Suprapubic skin (tissue), 4 donors: ENCODE data around the gene TMCC2. TPM values are rescaled to one million over a fixed set of nuclear protein-coding genes. Genes with fewer than 3 reads are reported as not detected.

Source experiments
- DNase-seq, 2 donors: peaks; one replicate each; pipeline ENCODE4 v3.0.0-alpha.2; 2019; ENCODE audit warnings: low spot score in 2 of 2
- H3K27ac ChIP-seq: fragments of 200-600 bp; sonication (generic); one replicate; pipeline ENCODE4 v1.5.1; 2019
- H3K27me3 ChIP-seq: fragments of 200-600 bp; sonication (generic); one replicate; pipeline ENCODE4 v1.5.1; 2019
- H3K36me3 ChIP-seq: fragments of 200-600 bp; sonication (generic); one replicate; pipeline ENCODE4 v1.5.1; 2019
- H3K4me1 ChIP-seq: fragments of 200-600 bp; sonication (generic); one replicate; pipeline ENCODE4 v1.5.1; 2019
- H3K4me3 ChIP-seq: fragments of 200-600 bp; sonication (generic); one replicate; pipeline ENCODE4 v1.5.1; 2019; ENCODE audit warnings: mild to moderate bottlenecking
- H3K9me3 ChIP-seq: fragments of 200-600 bp; sonication (generic); one replicate; pipeline ENCODE4 v1.5.1; 2019
- CTCF ChIP-seq, 2 donors: fragments of 200-600 bp in 1 of 2; fragments of 450-650 bp in 1 of 2; sonication (generic) in 1 of 2; IDR thresholded peaks; one replicate each; pipeline ENCODE4 v1.5.1; 2016 to 2019; ENCODE audit warnings: antibody characterized with exemption in 2 of 2, mild to moderate bottlenecking in 1 of 2, moderate library complexity in 1 of 2
- EP300 ChIP-seq: sonication (generic); formaldehyde crosslinking; IDR thresholded peaks from one replicate; pipeline ENCODE4 v1.6.1; 2017; ENCODE audit warnings: antibody characterized with exemption
- POLR2A ChIP-seq, 2 donors: fragments of 450-650 bp; IDR thresholded peaks; one replicate each; pipeline ENCODE4 v1.6.1; 2017; ENCODE audit warnings: antibody characterized with exemption in 2 of 2, mild to moderate bottlenecking in 2 of 2, moderate library complexity in 2 of 2
- POLR2AphosphoS5 ChIP-seq, 3 donors: sonication (generic); formaldehyde crosslinking; IDR thresholded peaks; one replicate each; pipeline ENCODE4 v1.6.1; 2017; ENCODE audit warnings: antibody characterized with exemption in 3 of 3
- WGBS: methylation state at CpG from one replicate; pipeline ENCODE4 v1.1.5; 2018; 5-methylcytosine and 5-hydroxymethylcytosine counted together
- total RNA-seq, 4 donors: library from RNA; depleted of rRNA; stranded (reverse); fragments of >200 nt; gene quantifications; one replicate each; pipeline ENCODE4 v1.1.0, GENCODE V29; 2016

The TMCC2 gene
- total RNA-seq, 4 donors from 2014 or later: 3.1 to 4.3 (median 4.1) TPM

- no peak for TF ChIP-seq CTCF (IDR thresholded peaks at IDR 0.05)
- no peak for TF ChIP-seq EP300
- no peak for TF ChIP-seq POLR2A (IDR thresholded peaks at IDR 0.05)
- TF ChIP-seq POLR2AphosphoS5 (IDR thresholded peaks at IDR 0.05): no peak
- H3K4me1 ChIP-seq: peaks cover 12% of the 10 kb centered on the region
- H3K27me3 ChIP-seq: no peaks in the 10 kb centered on the region
- no peak for DNase-seq
- H3K36me3 ChIP-seq: peaks cover 54% of the 10 kb centered on the region
- H3K4me3 ChIP-seq: no peak overlapping the region
- WGBS: 65% methylated on average over 7 of the region's 7 CpGs
- H3K9me3 ChIP-seq: no peaks in the 10 kb centered on the region
- H3K27ac ChIP-seq: no peak overlapping the region
Observed at GRCh38 chr1:205306929-205307566, 79.3 kb downstream of the TMCC2 start.

GRCh38 chr1:205309741-205310140 is 82.0 kb downstream of the TMCC2 start:
- peaks cover 19% of the 10 kb centered on the region for H3K4me1 ChIP-seq
- no peak for DNase-seq
- H3K36me3 ChIP-seq: peaks cover 33% of the 10 kb centered on the region
- H3K27ac ChIP-seq: no peak overlapping the region
- H3K9me3 ChIP-seq: no peaks in the 10 kb centered on the region
- TF ChIP-seq POLR2A (IDR thresholded peaks at IDR 0.05): no peak
- TF ChIP-seq CTCF (IDR thresholded peaks at IDR 0.05): no peak
- no peak for TF ChIP-seq POLR2AphosphoS5 (IDR thresholded peaks at IDR 0.05)
- no peak for TF ChIP-seq EP300
- no peak overlapping the region for H3K4me3 ChIP-seq
- H3K27me3 ChIP-seq: no peaks in the 10 kb centered on the region
- 45% methylated on average over 1 of the region's 1 CpG for WGBS

DNA sequence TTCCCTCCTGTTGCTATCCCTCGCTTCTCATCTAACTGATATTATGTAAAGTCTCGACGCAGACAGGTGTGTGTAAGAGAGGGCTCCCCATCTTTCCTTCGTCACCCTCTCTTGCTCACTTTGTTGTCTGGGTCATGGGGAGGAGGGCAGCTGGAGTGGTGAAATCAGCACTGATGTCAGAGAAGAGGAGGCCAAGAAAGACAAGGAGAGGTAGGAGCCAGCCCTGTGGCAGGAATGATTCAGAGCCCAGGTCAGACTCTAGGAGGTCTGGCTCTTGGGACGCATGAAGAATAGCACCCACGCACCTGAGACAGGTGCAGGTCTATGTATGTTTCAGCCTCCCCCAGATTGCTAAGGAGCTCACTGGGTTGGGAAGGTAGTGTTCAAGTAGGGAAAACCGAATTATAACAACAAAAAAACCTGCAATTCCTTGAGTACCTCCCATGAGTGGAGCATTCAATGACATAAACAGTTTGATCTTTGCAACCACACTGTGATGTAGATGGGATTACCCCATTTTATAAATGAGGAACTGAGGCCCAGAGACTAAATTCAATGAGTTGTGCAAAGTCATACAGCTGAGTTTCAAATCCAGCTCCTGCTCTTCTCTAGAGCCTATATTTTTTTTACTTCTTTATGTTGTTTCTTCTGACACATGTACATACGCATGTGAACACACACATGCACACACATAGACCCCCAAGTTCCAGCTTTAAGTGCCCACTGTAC is 83.4 kb downstream of the TMCC2 start:
- TF ChIP-seq POLR2AphosphoS5 (IDR thresholded peaks at IDR 0.05) (no peak), POLR2A (IDR thresholded peaks at IDR 0.05) (no peak), CTCF (IDR thresholded peaks at IDR 0.05) (no peak), EP300 (no peak)
- DNase-seq: no peak
- 93% methylated on average over 8 of the region's 8 CpGs for WGBS
- H3K27me3 ChIP-seq: no peaks in the 10 kb centered on the region
- no peaks in the 10 kb centered on the region for H3K9me3 ChIP-seq
- H3K4me3 ChIP-seq: no peak overlapping the region
- H3K27ac ChIP-seq: no peak overlapping the region
- peaks cover 24% of the 10 kb centered on the region for H3K36me3 ChIP-seq
- peaks cover 28% of the 10 kb centered on the region for H3K4me1 ChIP-seq

- H3K4me1 ChIP-seq: peaks cover 45% of the 10 kb centered on the region
- H3K9me3 ChIP-seq: no peaks in the 10 kb centered on the region
- peaks cover 8% of the 10 kb centered on the region for H3K36me3 ChIP-seq
- no peak overlapping the region for H3K4me3 ChIP-seq
- TF ChIP-seq CTCF (IDR thresholded peaks at IDR 0.05): no peak
- TF ChIP-seq EP300: no peak
- no peak for TF ChIP-seq POLR2AphosphoS5 (IDR thresholded peaks at IDR 0.05)
- TF ChIP-seq POLR2A (IDR thresholded peaks at IDR 0.05): no peak
- no peak for DNase-seq
- H3K27ac ChIP-seq: peak overlapping the region; percentile 53
- 71% methylated on average over 10 of the region's 10 CpGs for WGBS
- no peaks in the 10 kb centered on the region for H3K27me3 ChIP-seq
Observed at GRCh38 chr1:205312866-205313562, 85.3 kb downstream of the TMCC2 start.
